OCI-LY3 (cell line): ENCODE data around the gene SMIM38.
A peak's percentile ranks its signal among the peaks of the same experiment; 100 is the strongest.

Experiments used
- H2AFZ ChIP-seq: fragments of 200-600, 300-600 bp; shearing (Covaris generic); 2 replicates; pipeline ENCODE4 v1.6.0; 2014; ENCODE audit warnings: antibody characterized with exemption, low read depth, low read length
- H3K27ac ChIP-seq: fragments of 200-600, 300-600 bp; sonication (generic); 2 replicates; pipeline ENCODE4 v1.5.1; 2014; ENCODE audit warnings: mild to moderate bottlenecking, low read length, moderate library complexity, mixed read lengths
- H3K27me3 ChIP-seq: fragments of 200-600, 300-600 bp; sonication (generic); 2 replicates; pipeline ENCODE4 v1.6.1; 2014; ENCODE audit warnings: low read depth, low read length, mixed read lengths
- H3K36me3 ChIP-seq: fragments of 200-600, 300-600 bp; sonication (generic); replicated peaks from 2 replicates; pipeline ENCODE3; 2014; ENCODE audit warnings: low read depth, low read length, mixed read lengths
- H3K4me1 ChIP-seq: fragments of 300-600, 200-600 bp; sonication (generic); 2 replicates; pipeline ENCODE4 v1.6.1; 2014; ENCODE audit warnings: low read length, mixed read lengths
- H3K4me2 ChIP-seq: fragments of 200-600, 300-600 bp; sonication (generic); 2 replicates; pipeline ENCODE4 v1.6.1; 2014; ENCODE audit warnings: low read length, mixed read lengths
- H3K4me3 ChIP-seq: fragments of 300-600, 200-600 bp; sonication (generic); 2 replicates; pipeline ENCODE4 v1.5.1; 2014; ENCODE audit warnings: antibody characterized with exemption, mild to moderate bottlenecking, low read length, moderate library complexity
- H3K79me2 ChIP-seq: fragments of 300-600, 200-600 bp; shearing (Covaris generic); 2 replicates; pipeline ENCODE4 v1.6.1; 2014; ENCODE audit warnings: mild to moderate bottlenecking, low read length, mixed read lengths
- H3K9ac ChIP-seq: fragments of 300-600, 200-600 bp; shearing (Covaris generic); 2 replicates; pipeline ENCODE4 v1.6.0; 2014; ENCODE audit warnings: mild to moderate bottlenecking, low read length, moderate library complexity
- H3K9me3 ChIP-seq: fragments of 200-600, 300-600 bp; shearing (Covaris generic); 2 replicates; pipeline ENCODE4 v1.6.1; 2014; ENCODE audit warnings: low read length, mixed read lengths; ENCODE audit not compliant: insufficient read depth
- H4K20me1 ChIP-seq: fragments of 200-600, 300-600 bp; sonication (generic); 2 replicates; pipeline ENCODE4 v1.6.1; 2016; ENCODE audit warnings: low read length, mixed read lengths; ENCODE audit not compliant: insufficient read depth
- EZH2phosphoT487 ChIP-seq: fragments of 200-600 bp; shearing (Covaris generic); IDR thresholded peaks from 2 replicates; pipeline ENCODE4 v1.6.1; 2018; ENCODE audit warnings: antibody characterized with exemption, mixed run types, low read depth
- TF ChIP-seq, protein P1 (sequence below): fragments of 200-600, 300-600 bp; sonication (generic); IDR thresholded peaks from 2 replicates; pipeline ENCODE4 v1.5.1; 2014; ENCODE audit warnings: antibody characterized with exemption, low read length, low read depth

The SMIM38 gene

DNA sequence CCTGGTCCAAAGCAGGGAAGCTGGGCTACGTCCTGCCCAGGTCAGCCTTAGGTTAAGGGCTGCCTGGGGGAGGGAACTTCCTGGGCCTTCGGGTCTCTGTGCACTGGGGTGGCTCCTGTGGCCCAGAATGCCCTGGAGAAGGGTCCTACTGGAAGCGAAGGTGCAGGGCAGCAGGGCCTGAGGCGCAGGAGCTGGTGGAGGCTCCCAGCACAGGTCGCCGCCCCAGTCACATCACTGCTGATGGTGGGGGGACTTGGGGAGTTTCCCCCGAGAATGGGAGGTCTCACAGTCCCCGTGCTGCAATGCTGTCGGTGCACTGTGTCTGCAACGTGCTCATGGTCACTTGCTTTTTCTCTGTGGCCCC is 815 bp upstream of the SMIM38 start:
- Histone ChIP-seq H3K4me1 (peaks cover 37% of the 10 kb centered on the region), H4K20me1 (no peaks in the 10 kb centered on the region), H3K36me3 (no peaks in the 10 kb centered on the region), H3K9ac (no peak overlapping the region), H3K27me3 (no peaks in the 10 kb centered on the region), H3K4me2 (peak overlapping the region; percentile 63; the same call in 1 of the 2 replicates), H3K4me3 (no peak overlapping the region), H3K79me2 (no peaks in the 10 kb centered on the region), H3K27ac (no peak overlapping the region), H3K9me3 (peaks cover 3% of the 10 kb centered on the region; the same call in 1 of the 2 replicates), H2AFZ (no peak overlapping the region)
- no peak for TF ChIP-seq EZH2phosphoT487
- TF ChIP-seq, protein P1, sequence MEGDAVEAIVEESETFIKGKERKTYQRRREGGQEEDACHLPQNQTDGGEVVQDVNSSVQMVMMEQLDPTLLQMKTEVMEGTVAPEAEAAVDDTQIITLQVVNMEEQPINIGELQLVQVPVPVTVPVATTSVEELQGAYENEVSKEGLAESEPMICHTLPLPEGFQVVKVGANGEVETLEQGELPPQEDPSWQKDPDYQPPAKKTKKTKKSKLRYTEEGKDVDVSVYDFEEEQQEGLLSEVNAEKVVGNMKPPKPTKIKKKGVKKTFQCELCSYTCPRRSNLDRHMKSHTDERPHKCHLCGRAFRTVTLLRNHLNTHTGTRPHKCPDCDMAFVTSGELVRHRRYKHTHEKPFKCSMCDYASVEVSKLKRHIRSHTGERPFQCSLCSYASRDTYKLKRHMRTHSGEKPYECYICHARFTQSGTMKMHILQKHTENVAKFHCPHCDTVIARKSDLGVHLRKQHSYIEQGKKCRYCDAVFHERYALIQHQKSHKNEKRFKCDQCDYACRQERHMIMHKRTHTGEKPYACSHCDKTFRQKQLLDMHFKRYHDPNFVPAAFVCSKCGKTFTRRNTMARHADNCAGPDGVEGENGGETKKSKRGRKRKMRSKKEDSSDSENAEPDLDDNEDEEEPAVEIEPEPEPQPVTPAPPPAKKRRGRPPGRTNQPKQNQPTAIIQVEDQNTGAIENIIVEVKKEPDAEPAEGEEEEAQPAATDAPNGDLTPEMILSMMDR = no peak

DNA sequence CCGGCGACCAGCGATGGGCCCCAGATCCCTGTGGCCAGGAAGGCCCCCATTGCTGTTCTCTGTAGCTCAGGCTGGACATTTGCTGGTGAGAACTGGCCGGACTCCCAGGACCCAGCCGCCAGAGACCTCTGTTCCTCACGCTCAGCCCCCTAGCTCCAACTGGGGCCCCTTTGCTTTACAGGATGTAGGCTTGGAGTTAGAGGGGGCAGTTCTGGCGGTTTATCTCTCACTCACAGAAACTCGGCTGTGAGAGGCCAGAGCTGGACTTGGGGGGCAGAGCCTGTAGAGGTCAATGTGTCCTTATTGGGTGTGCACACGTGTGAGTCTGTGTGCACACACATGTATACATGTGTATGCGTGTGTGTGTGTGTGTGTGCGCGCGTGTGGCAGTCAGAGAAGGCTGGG is 502 bp downstream of the SMIM38 start:
- Histone ChIP-seq H3K4me3 (peak overlapping the region; percentile 42; the same call in 1 of the 2 replicates), H4K20me1 (no peaks in the 10 kb centered on the region), H2AFZ (no peak overlapping the region; the same call in 1 of the 2 replicates), H3K4me2 (peak overlapping the region; percentile 63), H3K36me3 (no peaks in the 10 kb centered on the region), H3K79me2 (no peaks in the 10 kb centered on the region), H3K9me3 (no peaks in the 10 kb centered on the region), H3K4me1 (peaks cover 37% of the 10 kb centered on the region), H3K9ac (peak overlapping the region; percentile 42; the same call in 1 of the 2 replicates), H3K27ac (peak overlapping the region; percentile 60), H3K27me3 (no peaks in the 10 kb centered on the region)
- TF ChIP-seq EZH2phosphoT487 = no peak
- TF ChIP-seq, protein P1 = no peak

DNA sequence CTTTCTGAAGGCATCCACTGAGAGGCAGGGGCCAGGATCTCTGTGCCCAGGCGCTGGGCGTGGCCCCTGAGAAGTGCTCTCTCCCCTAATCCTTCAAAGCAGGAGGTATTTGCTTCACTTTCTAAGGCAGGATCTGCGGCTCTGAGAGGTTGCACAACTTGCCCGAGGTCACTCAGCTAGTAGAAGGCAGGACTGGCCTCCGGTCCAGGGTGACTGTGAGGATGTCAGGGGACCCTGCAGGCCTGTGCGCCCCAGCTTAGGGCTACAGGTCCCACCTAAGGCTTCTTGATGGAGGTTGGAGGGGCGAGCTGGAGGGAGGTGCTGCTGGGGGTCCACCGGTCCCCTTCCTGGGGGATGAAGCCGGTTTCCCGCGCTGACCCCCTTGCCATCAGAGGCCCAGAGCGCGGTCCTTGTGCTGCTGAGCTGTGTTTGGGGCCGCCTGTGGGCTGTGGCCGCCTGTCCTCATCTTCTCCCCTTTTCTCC is 979 bp downstream of the SMIM38 start:
- H3K4me2 ChIP-seq = peak overlapping the region; percentile 63
- H4K20me1 ChIP-seq = no peaks in the 10 kb centered on the region
- TF ChIP-seq EZH2phosphoT487 = no peak
- TF ChIP-seq, protein P1 = no peak
- H3K4me3 ChIP-seq = peak overlapping the region; percentile 42; the same call in 1 of the 2 replicates
- no peak overlapping the region for H2AFZ ChIP-seq
- H3K27ac ChIP-seq = no peak overlapping the region; the same call in 1 of the 2 replicates
- H3K9ac ChIP-seq = no peak overlapping the region; the same call in 1 of the 2 replicates
- peaks cover 37% of the 10 kb centered on the region for H3K4me1 ChIP-seq
- no peaks in the 10 kb centered on the region for H3K27me3 ChIP-seq
- H3K36me3 ChIP-seq = no peaks in the 10 kb centered on the region
- no peaks in the 10 kb centered on the region for H3K9me3 ChIP-seq
- H3K79me2 ChIP-seq = no peaks in the 10 kb centered on the region

DNA sequence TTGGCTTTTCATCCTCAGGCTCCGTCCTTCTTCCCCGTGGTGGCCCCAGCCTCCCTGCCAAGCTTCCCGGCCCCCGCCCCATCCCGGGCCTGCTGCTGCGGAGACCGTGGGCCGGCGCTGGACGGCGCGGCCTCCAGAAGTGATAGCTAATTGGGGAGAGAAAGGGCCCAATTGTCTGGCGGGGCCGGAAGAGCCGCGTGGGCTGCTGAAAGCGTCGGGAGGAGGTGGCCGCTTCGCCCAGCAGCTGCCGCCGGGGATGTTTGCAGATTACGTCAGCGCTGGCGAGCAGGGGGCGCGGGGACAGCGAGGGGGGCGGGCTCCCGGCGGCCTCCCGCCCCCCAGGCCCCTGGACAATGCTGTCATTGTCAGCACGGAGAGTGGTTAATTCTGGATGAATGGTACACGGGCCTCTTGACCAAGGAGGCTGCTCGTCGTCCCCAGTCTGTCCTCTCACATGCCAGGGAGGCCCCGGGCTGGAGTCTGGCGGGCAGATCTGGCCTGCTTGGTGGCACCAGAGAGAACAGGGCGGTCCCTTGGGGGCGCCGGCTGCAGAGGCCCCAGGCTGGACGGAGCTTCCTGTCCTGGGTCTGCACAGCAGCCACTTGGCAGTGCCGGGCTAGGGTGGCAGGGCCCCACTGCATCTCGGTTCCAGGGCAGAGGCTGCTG is 1.6 kb downstream of the SMIM38 start:
- H3K4me3 ChIP-seq = no peak overlapping the region
- no peak for TF ChIP-seq EZH2phosphoT487
- TF ChIP-seq, protein P1 = no peak
- no peak overlapping the region for H3K27ac ChIP-seq

More for the DNA sequence above, 1.6 kb downstream of the SMIM38 start:
- Histone ChIP-seq H3K4me1 (peaks cover 37% of the 10 kb centered on the region), H3K36me3 (peaks cover 3% of the 10 kb centered on the region), H3K79me2 (no peaks in the 10 kb centered on the region), H3K9ac (no peak overlapping the region), H3K9me3 (no peaks in the 10 kb centered on the region), H3K4me2 (no peak overlapping the region), H4K20me1 (no peaks in the 10 kb centered on the region), H2AFZ (no peak overlapping the region), H3K27me3 (no peaks in the 10 kb centered on the region)
